ENCODE measurements around the gene CIDEA.

DNA sequence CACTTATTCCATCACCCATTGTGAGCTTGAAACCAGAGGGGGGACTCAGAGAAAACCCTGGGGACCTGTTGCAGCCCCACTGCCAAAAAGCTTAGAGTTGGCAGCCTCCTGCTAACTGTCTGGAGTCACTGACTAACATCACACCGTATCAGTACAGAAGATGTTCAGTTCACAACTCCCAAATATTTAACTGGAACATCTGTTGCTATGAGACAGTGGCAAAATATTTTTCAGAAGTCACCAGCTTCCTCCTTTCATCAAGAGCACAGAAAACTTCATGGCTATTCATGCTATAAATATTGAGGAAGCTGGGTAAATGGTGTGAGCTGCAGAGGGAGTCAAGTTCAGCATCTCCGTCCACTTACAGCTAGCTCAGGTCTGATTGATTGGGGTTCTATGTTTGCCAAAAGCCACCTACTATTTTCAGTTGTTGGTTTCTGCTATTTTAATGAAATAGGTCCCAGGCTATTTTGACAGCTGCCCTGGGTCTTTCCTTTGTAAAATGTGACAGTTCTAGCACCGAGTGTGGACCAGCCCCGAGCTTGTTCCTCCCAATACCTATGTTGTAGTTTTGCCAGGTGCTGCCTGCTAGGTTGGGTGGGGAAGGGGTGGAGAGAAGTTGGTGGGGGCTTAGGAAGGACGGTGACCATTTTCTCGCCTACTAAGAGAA is 63.6 kb downstream of the CIDEA start:
- TF ChIP-seq, protein P1, sequence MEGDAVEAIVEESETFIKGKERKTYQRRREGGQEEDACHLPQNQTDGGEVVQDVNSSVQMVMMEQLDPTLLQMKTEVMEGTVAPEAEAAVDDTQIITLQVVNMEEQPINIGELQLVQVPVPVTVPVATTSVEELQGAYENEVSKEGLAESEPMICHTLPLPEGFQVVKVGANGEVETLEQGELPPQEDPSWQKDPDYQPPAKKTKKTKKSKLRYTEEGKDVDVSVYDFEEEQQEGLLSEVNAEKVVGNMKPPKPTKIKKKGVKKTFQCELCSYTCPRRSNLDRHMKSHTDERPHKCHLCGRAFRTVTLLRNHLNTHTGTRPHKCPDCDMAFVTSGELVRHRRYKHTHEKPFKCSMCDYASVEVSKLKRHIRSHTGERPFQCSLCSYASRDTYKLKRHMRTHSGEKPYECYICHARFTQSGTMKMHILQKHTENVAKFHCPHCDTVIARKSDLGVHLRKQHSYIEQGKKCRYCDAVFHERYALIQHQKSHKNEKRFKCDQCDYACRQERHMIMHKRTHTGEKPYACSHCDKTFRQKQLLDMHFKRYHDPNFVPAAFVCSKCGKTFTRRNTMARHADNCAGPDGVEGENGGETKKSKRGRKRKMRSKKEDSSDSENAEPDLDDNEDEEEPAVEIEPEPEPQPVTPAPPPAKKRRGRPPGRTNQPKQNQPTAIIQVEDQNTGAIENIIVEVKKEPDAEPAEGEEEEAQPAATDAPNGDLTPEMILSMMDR (IDR thresholded peaks at IDR 0.05), result no peak
- TF ChIP-seq POLR2A (IDR thresholded peaks at IDR 0.05), result no peak

All from lower leg skin (tissue), 3 donors.